Smooth muscle cell (in vitro differentiated cells): ENCODE data around the gene CISD2. TPM values are rescaled to one million over a fixed set of nuclear protein-coding genes. Genes with fewer than 3 reads are reported as not detected.

Experiments used
- DNase-seq: peaks from one replicate; lab custom pipeline; 2025; ENCODE audit not compliant: unreplicated experiment; lab: John Stamatoyannopoulos, UW
- H2AFZ ChIP-seq: fragments of 200-600 bp; sonication (generic); 2 replicates; pipeline ENCODE4 v1.6.0; 2016; ENCODE audit warnings: antibody characterized with exemption, low read depth, mild to moderate bottlenecking
- H3F3A ChIP-seq: fragments of 200-600 bp; sonication (generic); 2 replicates; pipeline ENCODE4 v1.6.0; 2017; ENCODE audit warnings: antibody characterized with exemption, low read depth
- H3K27ac ChIP-seq: fragments of 200-600 bp; sonication (generic); 2 replicates; pipeline ENCODE4 v1.5.1; 2016; ENCODE audit warnings: low read depth, mild to moderate bottlenecking
- H3K27me3 ChIP-seq: fragments of 200-600 bp; sonication (generic); 2 replicates; pipeline ENCODE4 v1.6.1; 2016; ENCODE audit warnings: low read depth, mild to moderate bottlenecking
- H3K36me3 ChIP-seq: fragments of 200-600 bp; sonication (generic); 2 replicates; pipeline ENCODE4 v1.5.1; 2016; ENCODE audit warnings: low read depth
- H3K4me1 ChIP-seq: fragments of 200-600 bp; sonication (generic); 2 replicates; pipeline ENCODE4 v1.5.1; 2016; ENCODE audit warnings: low read depth
- H3K4me2 ChIP-seq: fragments of 200-600 bp; sonication (generic); 2 replicates; pipeline ENCODE4 v1.6.0; 2016; ENCODE audit warnings: mild to moderate bottlenecking
- H3K4me3 ChIP-seq: fragments of 200-600 bp; sonication (generic); 2 replicates; pipeline ENCODE4 v1.5.1; 2016; ENCODE audit warnings: mild to moderate bottlenecking
- H3K79me2 ChIP-seq: fragments of 200-600 bp; sonication (generic); 2 replicates; pipeline ENCODE4 v1.6.0; 2016; ENCODE audit warnings: low read depth, mild to moderate bottlenecking
- H3K9ac ChIP-seq: fragments of 200-600 bp; sonication (generic); 2 replicates; pipeline ENCODE4 v1.6.0; 2016; ENCODE audit warnings: low read depth
- H3K9me3 ChIP-seq: fragments of 200-600 bp; sonication (generic); replicated peaks from 2 replicates; pipeline ENCODE4 v1.5.1; 2016; ENCODE audit warnings: low read depth
- H4K20me1 ChIP-seq: fragments of 200-600 bp; sonication (generic); 2 replicates; pipeline ENCODE4 v1.6.0; 2016; ENCODE audit warnings: low read depth
- CTCF ChIP-seq: fragments of 200-600 bp; sonication (generic); IDR thresholded peaks from 2 replicates; pipeline ENCODE4 v1.5.1; 2017; ENCODE audit warnings: borderline replicate concordance, mild to moderate bottlenecking, antibody characterized with exemption; ENCODE audit not compliant: insufficient read depth, poor library complexity, severe bottlenecking
- WGBS: methylation state at CpG from one replicate; pipeline ENCODE4 v1.1.7; 2016; ENCODE audit warnings: low lambda C conversion rate; 5-methylcytosine and 5-hydroxymethylcytosine counted together
- polyA plus RNA-seq: library from polyadenylated mRNA; unstranded; fragments of >200 nt; fragmentation: Nextera tagmentation; extraction: Ambion mirVana; gene quantifications from 2 replicates; pipeline ENCODE4 v1.2.1, GENCODE V29; 2016
- total RNA-seq: library from RNA; depleted of rRNA; stranded (reverse); fragments of >200 nt; gene quantifications from 2 replicates; pipeline ENCODE4 v1.2.3, GENCODE V29; 2014

The CISD2 gene
- total and polyA plus RNA-seq, 2 experiments from 2014 or later = 57.6 to 65.7 TPM

GRCh38 chr4:102828497-102828808 lies 40.3 kb upstream of the CISD2 start:
- Histone ChIP-seq H3K4me1 (peaks cover 20% of the 10 kb centered on the region), H3K27ac (peak overlapping the region; percentile 98), H4K20me1 (peaks cover 33% of the 10 kb centered on the region), H3K4me3 (peak overlapping the region; percentile 85), H3K4me2 (peak overlapping the region; percentile 88), H3F3A (peaks cover 26% of the 10 kb centered on the region), H2AFZ (peak overlapping the region; percentile 24), H3K9ac (peak overlapping the region; percentile 93), H3K79me2 (peaks cover 64% of the 10 kb centered on the region), H3K36me3 (no peaks in the 10 kb centered on the region), H3K27me3 (no peaks in the 10 kb centered on the region), H3K9me3 (no peaks in the 10 kb centered on the region)
- DNase-seq = no peak
- no peak for TF ChIP-seq CTCF
- 0% methylated on average over 4 of the region's 4 CpGs for WGBS

GRCh38 chr4:102829803-102830202 lies 39.0 kb upstream of the CISD2 start:
- TF ChIP-seq CTCF = no peak
- Histone ChIP-seq H3K4me3 (no peak overlapping the region), H3K79me2 (peaks cover 60% of the 10 kb centered on the region), H3K36me3 (no peaks in the 10 kb centered on the region), H3K27ac (peak overlapping the region; percentile 98), H3F3A (peaks cover 26% of the 10 kb centered on the region), H3K4me1 (peaks cover 10% of the 10 kb centered on the region), H4K20me1 (peaks cover 19% of the 10 kb centered on the region), H3K27me3 (no peaks in the 10 kb centered on the region), H3K4me2 (peak overlapping the region; percentile 88), H3K9ac (peak overlapping the region; percentile 93), H2AFZ (no peak overlapping the region), H3K9me3 (no peaks in the 10 kb centered on the region)
- WGBS = 96% methylated on average over 7 of the region's 7 CpGs
- no peak for DNase-seq

GRCh38 chr4:102832105-102832504 lies 36.7 kb upstream of the CISD2 start:
- Histone ChIP-seq H3K27me3 (no peaks in the 10 kb centered on the region), H2AFZ (no peak overlapping the region), H3K79me2 (peaks cover 53% of the 10 kb centered on the region), H3K9me3 (no peaks in the 10 kb centered on the region), H4K20me1 (no peaks in the 10 kb centered on the region), H3K36me3 (no peaks in the 10 kb centered on the region), H3F3A (peaks cover 13% of the 10 kb centered on the region), H3K4me3 (no peak overlapping the region), H3K27ac (no peak overlapping the region), H3K9ac (no peak overlapping the region), H3K4me1 (peaks cover 10% of the 10 kb centered on the region), H3K4me2 (no peak overlapping the region)
- 95% methylated on average over 4 of the region's 4 CpGs for whole genome bisulfite sequencing
- TF ChIP-seq CTCF = no peak
- DNase-seq = no peak

GRCh38 chr4:102832667-102833066 lies 36.1 kb upstream of the CISD2 start:
- peaks cover 57% of the 10 kb centered on the region for H3K79me2 ChIP-seq
- H3F3A ChIP-seq = peaks cover 13% of the 10 kb centered on the region
- peaks cover 10% of the 10 kb centered on the region for H3K4me1 ChIP-seq
- no peaks in the 10 kb centered on the region for H4K20me1 ChIP-seq
- H3K36me3 ChIP-seq = no peaks in the 10 kb centered on the region
- H3K4me3 ChIP-seq = no peak overlapping the region
- WGBS = 97% methylated on average over 1 of the region's 1 CpG
- H3K9ac ChIP-seq = no peak overlapping the region
- no peak overlapping the region for H3K27ac ChIP-seq
- H3K27me3 ChIP-seq = no peaks in the 10 kb centered on the region
- H2AFZ ChIP-seq = no peak overlapping the region
- TF ChIP-seq CTCF = no peak
- no peak for DNase-seq
- H3K4me2 ChIP-seq = no peak overlapping the region
- no peaks in the 10 kb centered on the region for H3K9me3 ChIP-seq
